NK-92 (cell line): ENCODE results near the gene NHLRC2.

Experiments used
- DNase-seq: peaks from one replicate; lab custom pipeline; 2025; ENCODE audit not compliant: unreplicated experiment; lab: John Stamatoyannopoulos, UW

The NHLRC2 gene

GRCh38 chr10:113858541-113858940 is 4.1 kb downstream of the NHLRC2 start:
- no peak for DNase-seq

DNA sequence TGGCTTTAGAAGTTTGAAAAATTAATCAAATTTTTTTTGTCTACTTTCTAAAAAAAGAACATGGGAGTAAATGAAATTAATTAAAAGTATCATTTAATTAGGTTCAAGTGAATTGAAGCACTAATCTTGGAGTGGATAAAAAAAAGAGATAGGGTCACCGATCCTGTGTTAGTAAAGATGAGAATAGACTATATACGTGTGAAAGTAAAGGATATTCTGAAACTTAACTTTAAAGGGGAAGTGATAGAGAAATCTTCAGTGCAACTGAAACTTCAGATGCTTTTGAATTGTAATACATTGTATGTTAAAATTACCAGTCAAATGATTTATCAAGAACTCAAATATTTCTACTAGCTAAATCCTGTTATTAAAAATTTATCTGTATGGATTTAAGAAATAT is 4.8 kb downstream of the NHLRC2 start:
- DNase-seq, result no peak

DNA sequence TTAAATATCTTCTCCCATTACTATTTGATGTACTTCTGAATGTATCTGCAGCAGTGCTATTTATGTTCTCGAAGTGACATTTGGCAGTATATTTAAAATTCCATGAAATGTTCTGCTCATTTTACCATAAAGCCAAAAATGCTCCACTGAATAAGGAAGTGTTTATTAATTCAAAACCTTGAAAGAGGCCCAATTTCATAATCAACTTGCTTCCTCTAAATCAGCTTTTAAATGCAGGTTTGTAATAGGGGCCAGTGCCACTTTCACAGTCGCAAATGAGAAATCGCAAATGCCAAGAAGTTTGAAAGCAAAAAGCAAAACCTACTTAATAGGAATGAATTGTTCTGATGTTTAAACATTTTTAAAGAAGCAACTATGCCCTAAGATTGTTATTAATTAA is 11.4 kb downstream of the NHLRC2 start:
- DNase-seq, result no peak

GRCh38 chr10:113866551-113867394 is 12.3 kb downstream of the NHLRC2 start:
- DNase-seq, result no peak

GRCh38 chr10:113867904-113868303 is 13.4 kb downstream of the NHLRC2 start:
- no peak for DNase-seq

DNA sequence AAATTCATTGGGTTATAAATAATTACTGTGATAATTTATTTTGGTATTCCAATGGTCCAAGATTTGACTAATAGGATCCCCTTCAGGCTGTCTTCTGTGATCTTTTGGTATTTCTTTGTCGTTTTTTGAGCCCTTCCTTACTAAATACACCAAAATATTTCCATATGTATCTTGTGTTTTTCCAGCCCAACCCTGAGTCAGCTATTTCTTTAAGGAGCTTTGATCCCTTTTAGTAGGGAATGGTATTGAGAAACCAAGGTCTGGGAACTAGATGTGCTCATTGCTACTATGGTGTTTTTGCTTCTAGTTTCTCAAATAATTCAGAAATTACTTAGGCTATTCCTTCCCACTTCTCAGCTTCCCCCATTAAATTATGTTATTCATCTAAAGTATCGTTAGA is 15.3 kb downstream of the NHLRC2 start:
- no peak for DNase-seq

- no peak for DNase-seq
These were observed 17.9 kb downstream of the NHLRC2 start for GRCh38 chr10:113872139-113873030.

DNA sequence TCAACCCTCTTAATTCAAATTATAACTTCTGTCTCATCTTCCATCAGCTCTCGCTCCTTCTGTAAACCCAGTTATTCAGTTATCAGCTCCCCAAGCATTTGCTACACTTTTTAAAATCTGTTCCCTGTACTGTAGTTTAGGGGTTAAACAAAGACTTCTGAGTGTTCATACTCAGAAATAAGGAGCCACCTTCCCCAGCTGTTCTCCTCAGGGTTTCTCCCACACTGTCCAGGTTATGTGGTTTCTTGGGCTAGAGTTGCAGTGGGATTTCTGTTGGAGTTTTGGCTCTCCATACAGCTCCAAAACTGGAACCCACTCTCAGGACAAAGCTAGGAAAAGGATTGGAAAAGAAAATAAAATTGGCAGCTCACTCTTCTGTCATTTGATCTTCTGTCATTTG is 20.8 kb downstream of the NHLRC2 start:
- no peak for DNase-seq

GRCh38 chr10:113876461-113876860 is 22.0 kb downstream of the NHLRC2 start:
- no peak for DNase-seq

DNA sequence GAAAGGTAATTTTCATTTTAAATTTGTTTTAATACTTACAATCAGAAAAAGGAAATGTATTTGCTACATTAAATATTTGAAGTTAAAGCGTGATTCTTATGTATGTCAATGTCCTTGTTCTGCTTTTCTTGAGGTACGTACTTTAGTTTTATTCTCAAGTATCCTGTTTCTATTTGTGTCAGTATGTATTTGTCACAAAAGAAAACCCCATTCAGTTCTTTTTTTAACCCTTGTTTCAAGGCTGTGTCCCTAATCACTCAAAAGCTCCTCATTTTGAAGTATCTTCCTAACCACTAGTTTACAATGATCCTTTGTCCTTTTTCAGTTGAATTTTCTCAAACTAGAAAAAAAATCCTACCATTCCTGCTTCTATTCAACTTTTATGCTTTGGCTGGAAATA is 25.2 kb downstream of the NHLRC2 start:
- DNase-seq, result no peak

DNA sequence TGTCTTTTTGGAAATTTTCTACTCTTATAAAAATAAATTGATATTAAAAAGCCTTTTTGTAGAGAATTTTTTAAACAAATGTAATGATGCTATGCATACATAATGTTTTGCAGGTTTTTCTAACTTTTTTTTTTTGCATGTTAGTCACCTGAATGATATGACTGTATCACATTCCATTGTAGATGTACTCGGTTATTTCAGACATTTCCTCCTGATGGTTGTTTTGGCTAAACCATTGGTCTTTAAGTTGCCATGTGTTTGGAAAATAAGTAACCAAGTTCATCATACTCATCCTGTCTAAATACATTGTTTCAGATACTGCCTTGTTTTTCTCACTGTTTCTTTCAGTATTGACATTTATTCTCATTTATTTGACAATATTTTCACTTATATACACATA is 25.8 kb downstream of the NHLRC2 start:
- DNase-seq, result no peak

- no peak for DNase-seq
These were observed 27.8 kb downstream of the NHLRC2 start for GRCh38 chr10:113882240-113882639.

DNA sequence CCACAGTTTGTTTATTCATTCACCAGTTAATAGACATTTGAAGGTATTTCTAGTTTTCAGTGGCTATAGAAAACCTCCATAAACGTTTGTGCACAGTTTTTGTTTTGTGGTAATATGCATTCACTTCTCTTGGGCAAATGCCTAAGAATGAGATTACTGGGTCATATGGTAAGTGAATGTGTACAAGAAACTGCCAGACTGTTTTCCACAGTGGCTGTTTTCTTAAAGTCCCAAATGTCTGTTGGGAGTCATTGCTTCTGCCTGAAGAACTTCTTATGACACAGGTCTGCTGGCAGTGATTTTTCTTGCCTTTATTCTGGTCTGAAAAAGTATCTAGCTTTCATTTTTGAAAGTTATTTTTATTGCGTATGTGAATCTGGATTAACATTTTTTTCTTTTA is 35.5 kb downstream of the NHLRC2 start:
- DNase-seq, result no peak

DNA sequence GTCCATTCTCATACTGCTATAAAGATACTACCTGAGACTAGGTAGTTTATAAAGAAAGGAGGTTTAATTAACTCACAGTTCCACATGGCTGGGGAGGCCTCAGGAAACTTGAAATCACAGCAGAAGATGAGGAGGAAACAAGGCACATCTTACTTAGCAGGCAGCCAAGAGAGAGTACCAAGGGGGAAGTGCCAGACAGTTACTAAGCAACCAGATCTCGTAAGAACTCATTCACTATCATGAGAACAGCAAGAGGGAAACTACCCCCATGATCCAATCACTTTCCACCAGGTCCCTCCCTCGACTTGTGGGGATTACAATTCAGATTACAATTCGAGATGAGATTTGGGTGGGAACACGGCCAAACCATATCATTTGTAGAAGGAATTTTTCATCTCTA is 36.3 kb downstream of the NHLRC2 start:
- no peak for DNase-seq

DNA sequence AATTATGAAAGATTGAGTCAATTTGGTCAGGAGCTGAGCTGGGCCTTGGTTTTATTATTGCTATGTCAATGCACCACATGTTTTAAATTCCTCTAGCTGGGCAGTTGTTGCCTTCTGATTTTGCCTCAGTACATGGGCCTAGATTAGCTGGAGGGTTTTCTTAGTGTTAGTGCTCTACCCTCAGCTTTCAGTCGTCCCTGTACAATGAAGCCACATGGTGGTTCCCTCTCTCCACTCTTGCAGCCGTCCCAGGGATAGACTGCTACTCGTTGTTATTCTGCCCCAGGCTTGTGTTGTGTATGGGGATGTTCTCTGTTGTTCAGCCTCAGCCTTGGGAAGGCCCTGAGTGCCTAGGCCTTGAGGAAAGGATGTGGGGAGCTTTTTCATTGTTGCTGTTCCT is 37.0 kb downstream of the NHLRC2 start:
- no peak for DNase-seq

DNA sequence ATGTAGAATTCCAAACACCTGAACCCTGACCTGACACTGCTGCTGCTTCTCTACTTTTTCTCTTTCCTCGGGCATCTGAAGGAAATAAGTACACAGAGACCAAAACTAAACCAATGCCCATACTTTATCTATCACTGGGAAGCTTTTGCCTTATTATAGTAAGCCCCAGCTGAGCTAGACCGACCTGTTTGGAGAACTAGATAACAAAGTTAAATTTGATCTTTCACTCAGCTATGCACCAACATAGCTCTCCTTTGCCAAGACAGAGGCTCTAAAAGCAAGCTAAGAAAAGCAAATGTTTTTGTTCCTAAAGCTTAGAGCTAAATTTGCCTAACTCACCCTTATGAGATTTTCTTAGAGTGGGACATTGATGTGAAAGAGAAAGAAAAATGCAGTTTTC is 39.1 kb downstream of the NHLRC2 start:
- DNase-seq, result no peak

GRCh38 chr10:113894581-113894980 is 40.1 kb downstream of the NHLRC2 start:
- no peak for DNase-seq

DNA sequence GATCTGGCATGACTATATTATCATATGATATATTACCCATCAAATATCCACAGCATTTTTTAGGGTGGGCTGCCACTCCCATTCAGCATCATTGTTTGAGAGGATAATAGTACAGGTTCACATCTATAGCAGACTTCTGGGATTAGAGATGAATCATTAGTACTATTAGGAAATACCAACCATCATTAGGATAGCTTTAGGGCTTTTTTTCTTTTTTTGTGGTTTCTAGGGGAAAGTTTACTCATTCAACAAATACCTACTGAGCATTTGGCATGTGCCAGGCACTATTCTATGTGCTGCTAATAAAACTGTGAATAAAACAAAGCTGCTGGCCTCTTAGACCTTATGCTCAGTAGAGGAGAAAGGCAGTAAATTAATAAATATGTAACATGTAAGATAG is 40.6 kb downstream of the NHLRC2 start:
- DNase-seq, result no peak

DNA sequence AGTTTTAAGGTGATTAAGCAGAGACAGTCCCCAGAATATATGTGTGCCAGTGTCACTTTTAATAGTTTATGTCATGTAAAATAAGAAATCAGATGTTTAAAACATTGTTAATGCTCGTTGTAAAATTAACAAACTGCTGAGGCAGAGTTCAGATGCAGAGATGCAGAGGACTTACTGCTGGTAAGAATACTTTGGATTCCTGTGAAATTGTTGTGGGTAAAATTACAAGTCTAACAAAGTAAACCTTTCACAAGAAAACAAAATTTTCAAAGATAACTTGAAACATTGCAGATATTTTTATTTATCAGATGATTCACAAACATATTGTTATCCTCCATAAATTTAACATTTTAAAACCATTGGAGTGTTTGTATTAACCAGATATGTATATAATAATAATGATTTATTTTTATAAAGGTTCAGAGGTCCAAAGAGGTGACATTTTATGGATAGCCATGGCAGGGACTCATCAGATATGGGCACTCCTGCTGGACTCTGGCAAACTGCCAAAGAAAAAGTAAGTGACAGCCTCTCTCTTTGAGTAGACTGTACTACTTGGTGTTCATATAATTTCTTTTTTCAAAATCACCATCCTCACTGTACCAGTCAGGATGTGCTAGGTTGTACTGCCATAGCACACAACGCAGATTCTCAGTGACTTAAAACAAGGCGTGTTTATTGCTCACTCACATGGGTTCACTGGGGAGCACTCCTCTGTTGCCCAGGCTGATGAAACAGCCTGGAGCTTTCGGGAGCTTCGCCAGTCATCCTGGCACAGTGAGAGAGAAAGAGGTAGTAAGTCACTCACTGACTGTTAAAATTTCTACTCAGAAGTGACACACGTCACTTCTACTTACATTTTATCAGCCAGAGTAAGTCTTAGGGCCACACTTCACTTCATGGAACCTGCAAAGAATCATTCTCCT is 43.5 kb downstream of the NHLRC2 start:
- no peak for DNase-seq

DNA sequence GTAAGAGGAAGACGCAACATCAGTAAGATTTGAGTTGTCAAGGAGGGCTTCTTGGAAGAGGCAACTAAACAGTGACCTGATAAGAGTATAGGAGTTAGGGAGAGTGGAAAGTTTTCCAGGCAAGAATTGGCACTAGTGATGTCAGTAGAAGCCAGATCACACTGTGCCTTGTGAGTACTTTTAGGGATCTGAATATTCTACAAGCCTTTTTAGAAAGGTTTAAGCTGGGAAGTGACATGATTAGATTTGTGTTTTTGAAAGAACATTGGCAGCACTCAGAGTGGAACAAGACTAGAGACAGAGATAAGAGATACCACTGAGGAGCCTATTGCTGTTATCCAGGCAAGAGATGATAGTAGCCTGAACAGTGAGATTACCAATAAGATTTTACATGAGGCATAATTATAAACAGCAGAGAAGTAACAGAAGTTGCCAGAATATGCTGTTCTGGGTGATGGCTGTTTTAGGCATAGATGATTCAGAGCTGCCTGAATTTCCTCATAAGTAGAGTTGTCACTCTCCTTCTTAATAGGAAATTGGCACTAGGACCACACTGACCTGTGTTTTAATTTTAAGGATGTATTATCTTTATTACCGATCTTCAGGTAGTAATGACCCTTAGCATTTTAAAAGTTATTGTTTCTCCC is 45.6 kb downstream of the NHLRC2 start:
- DNase-seq, result no peak

DNA sequence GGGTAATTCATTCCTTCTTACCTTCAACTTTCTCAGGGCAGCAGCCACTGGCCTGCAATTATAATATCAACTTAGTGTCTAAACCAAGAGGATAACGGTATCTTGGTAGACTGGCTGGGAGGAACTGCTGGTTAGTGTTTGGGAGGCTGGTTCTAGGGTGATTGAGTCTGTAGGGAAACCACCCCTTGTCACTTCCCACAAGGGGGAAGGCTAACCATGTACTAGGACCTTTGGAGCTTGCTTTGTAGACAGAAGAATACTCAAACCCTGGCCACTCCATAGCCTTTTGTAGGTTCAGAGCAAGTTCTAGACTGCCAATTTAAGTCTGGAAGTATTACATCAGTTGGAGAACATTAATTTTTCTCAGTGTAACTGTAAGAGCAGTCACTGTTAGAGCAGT is 51.3 kb downstream of the NHLRC2 start:
- no peak for DNase-seq
